HCT116 (cell line): ENCODE results near the gene PIK3R1. TPM values are rescaled to one million over a fixed set of nuclear protein-coding genes. Genes with fewer than 3 reads are reported as not detected.
A peak's percentile ranks its signal among the peaks of the same experiment; 100 is the strongest.

ENCODE experiments used
- ATAC-seq: fragments of 200-7000 bp; cut with Tn5 transposase; 2 replicates; pipeline ENCODE4 v1.9.1; 2020; ENCODE audit warnings: mild to moderate bottlenecking, moderate library complexity
- BruUV-seq: library from RNA; stranded (reverse); fragments of 400-500 nt; replicated peaks from 2 replicates; lab custom pipeline; 2021; lab: Mats Ljungman, UMichigan
- CTCF ChIA-PET: fragments of 300-600 bp; sonication (Branson Sonifier 250); formaldehyde crosslinking; loops from one replicate; lab custom pipeline; 2021; ENCODE audit warnings: antibody characterized with exemption; lab: Charles Lee
- POLR2A ChIA-PET: fragments of 300-600, 350-600 bp; sonication (Branson Sonifier 250); formaldehyde crosslinking; loops from one replicate; lab custom pipeline; 2021; ENCODE audit warnings: antibody characterized with exemption; lab: Charles Lee
- RAD21 ChIA-PET, 2 experiments: fragments of 300-600 bp; sonication (Branson Sonifier 250); formaldehyde crosslinking; loops; one replicate each; lab custom pipeline; 2023; ENCODE audit warnings: low total read pairs in 2 of 2; ENCODE audit not compliant: uncharacterized antibody in 2 of 2, unreplicated experiment in 2 of 2, low non-redundant PET in 1 of 2; lab: Charles Lee
- DNase-seq: peaks from one replicate; pipeline ENCODE4 v3.0.0-alpha.2; 2010; ENCODE audit warnings: low read depth, low spot score
- H2AFZ ChIP-seq: fragments of 200-600 bp; shearing (Covaris generic), sonication (generic); 2 replicates; pipeline ENCODE4 v1.6.1; 2017; ENCODE audit warnings: low read depth, mixed run types, mixed read lengths, antibody characterized with exemption, low read length; ENCODE audit not compliant: poor library complexity, severe bottlenecking
- H3K27ac ChIP-seq: 2 replicates; pipeline ENCODE4 v1.5.1; 2012; ENCODE audit warnings: low read depth, low read length
- H3K27me3 ChIP-seq: fragments of 200-600 bp; sonication (generic); 2 replicates; pipeline ENCODE4 v1.6.1; 2016; ENCODE audit warnings: mixed run types, low read length, mixed read lengths; ENCODE audit not compliant: insufficient read depth
- H3K36me3 ChIP-seq, 2 experiments: fragments of 200-500 bp in 1 of 2; fragments of 200-600 bp in 1 of 2; sonication (Bioruptor generic) in 1 of 2; sonication (generic) in 1 of 2; 2 replicates each; pipeline versions ENCODE4 v1.5.1 to v1.6.1; 2014 to 2016; ENCODE audit warnings: low read length in 2 of 2, inconsistent platforms in 1 of 2, mixed read lengths in 1 of 2, mixed run types in 1 of 2; ENCODE audit not compliant: insufficient read depth in 2 of 2, control insufficient read depth in 1 of 2
- H3K4me1 ChIP-seq, 2 experiments: fragments of 200-600 bp in 1 of 2; sonication (generic) in 1 of 2; 2 replicates each; pipeline versions ENCODE4 v1.5.1 to v1.6.1; 2012 to 2017; ENCODE audit warnings: low read length in 2 of 2, inconsistent platforms in 1 of 2, mild to moderate bottlenecking in 1 of 2, mixed read lengths in 1 of 2, mixed run types in 1 of 2, moderate library complexity in 1 of 2; ENCODE audit not compliant: insufficient read depth in 2 of 2, control insufficient read depth in 1 of 2
- H3K4me2 ChIP-seq: fragments of 200-600 bp; sonication (generic); 2 replicates; pipeline ENCODE4 v1.6.1; 2017; ENCODE audit warnings: mixed run types, low read length, mixed read lengths
- H3K4me3 ChIP-seq, 2 experiments: fragments of 200-600 bp in 1 of 2; sonication (generic) in 1 of 2; replicated peaks in 1 of 2; 2 replicates each; pipeline ENCODE4 v1.5.1; 2011 to 2016; ENCODE audit warnings: low read length in 2 of 2, control low read depth in 1 of 2, low read depth in 1 of 2, mild to moderate bottlenecking in 1 of 2, mixed read lengths in 1 of 2, mixed run types in 1 of 2
- H3K79me2 ChIP-seq: fragments of 200-600 bp; sonication (generic); 2 replicates; pipeline ENCODE4 v1.6.1; 2017; ENCODE audit warnings: mild to moderate bottlenecking, mixed run types, low read length, moderate library complexity, mixed read lengths; ENCODE audit not compliant: insufficient read depth
- H3K9ac ChIP-seq: fragments of 200-600 bp; sonication (generic); 2 replicates; pipeline ENCODE4 v1.6.1; 2016; ENCODE audit warnings: low read length, mixed read lengths
- H3K9me2 ChIP-seq: fragments of 200-600 bp; sonication (generic), shearing (Covaris generic); 2 replicates; pipeline ENCODE4 v1.6.1; 2017; ENCODE audit warnings: mixed run types, mild to moderate bottlenecking, moderate library complexity; ENCODE audit not compliant: insufficient read depth
- H3K9me3 ChIP-seq, 2 experiments: fragments of 200-500 bp in 1 of 2; fragments of 200-600 bp in 1 of 2; sonication (Bioruptor generic) in 1 of 2; sonication (generic) in 1 of 2; 2 replicates each; pipeline ENCODE4 v1.6.1; 2014 to 2017; ENCODE audit warnings: low read length in 2 of 2, mixed read lengths in 2 of 2, inconsistent platforms in 1 of 2, low read depth in 1 of 2, mild to moderate bottlenecking in 1 of 2, mixed run types in 1 of 2, moderate library complexity in 1 of 2; ENCODE audit not compliant: control insufficient read depth in 1 of 2, insufficient read depth in 1 of 2
- H4K20me1 ChIP-seq: fragments of 200-600 bp; sonication (generic), shearing (Covaris generic); 2 replicates; pipeline ENCODE4 v1.6.1; 2017; ENCODE audit warnings: mixed run types, mild to moderate bottlenecking, moderate library complexity; ENCODE audit not compliant: insufficient read depth
- CBX3 ChIP-seq: IDR thresholded peaks from 2 replicates; pipeline ENCODE4 v1.6.1; 2012; ENCODE audit warnings: low read depth
- CEBPB ChIP-seq: IDR thresholded peaks from 2 replicates; pipeline ENCODE4 v1.6.1; 2012; ENCODE audit warnings: low read depth
- EZH2 ChIP-seq: fragments of 200-600 bp; sonication (generic); IDR thresholded peaks from 2 replicates; pipeline ENCODE4 v1.6.1; 2017; ENCODE audit warnings: antibody characterized with exemption, mixed run types
- POLR2AphosphoS5 ChIP-seq: IDR thresholded peaks from 2 replicates; pipeline ENCODE4 v1.6.1; 2011; ENCODE audit warnings: mild to moderate bottlenecking, low read depth, low read length, moderate library complexity
- SRF ChIP-seq: IDR thresholded peaks from 2 replicates; pipeline ENCODE4 v1.6.1; 2012; ENCODE audit warnings: low read depth
- TCF7L2 ChIP-seq: IDR thresholded peaks from 2 replicates; pipeline ENCODE4 v1.7.0; 2011; ENCODE audit warnings: borderline replicate concordance, inconsistent platforms; ENCODE audit not compliant: insufficient read depth, insufficient read length; ENCODE audit errors: extremely low read depth
- intact Hi-C: fragments of 100-400 bp; cut with micrococcal nuclease; formaldehyde crosslinking; loops from 2 replicates; pipeline ENCODE4 v1.10.0; 2022
- total RNA-seq: library from RNA; stranded (reverse); gene quantifications from one replicate; pipeline ENCODE4 v1.2.1, GENCODE V29; 2021; ENCODE audit not compliant: unreplicated experiment
- TF ChIP-seq, protein P1 (sequence below), 3 experiments: fragments of 200-600 bp in 1 of 3; sonication (generic) in 1 of 3; IDR thresholded peaks in 2 of 3; conservative IDR thresholded peaks in 1 of 3; 2 replicates each; pipeline ENCODE4 v1.5.1; 2012 to 2017; ENCODE audit warnings: low read depth in 2 of 3, low read length in 2 of 3, antibody characterized with exemption in 1 of 3, borderline replicate concordance in 1 of 3, control low read depth in 1 of 3, mild to moderate bottlenecking in 1 of 3, mixed read lengths in 1 of 3, mixed run types in 1 of 3, moderate library complexity in 1 of 3; ENCODE audit not compliant: insufficient read depth in 1 of 3
- TF ChIP-seq, protein P2 (sequence below): IDR thresholded peaks from 2 replicates; pipeline ENCODE4 v1.6.1; 2012; ENCODE audit warnings: low read depth

Gene PIK3R1
- total RNA-seq, 1 experiment from 2014 or later: 7.2 TPM

DNA sequence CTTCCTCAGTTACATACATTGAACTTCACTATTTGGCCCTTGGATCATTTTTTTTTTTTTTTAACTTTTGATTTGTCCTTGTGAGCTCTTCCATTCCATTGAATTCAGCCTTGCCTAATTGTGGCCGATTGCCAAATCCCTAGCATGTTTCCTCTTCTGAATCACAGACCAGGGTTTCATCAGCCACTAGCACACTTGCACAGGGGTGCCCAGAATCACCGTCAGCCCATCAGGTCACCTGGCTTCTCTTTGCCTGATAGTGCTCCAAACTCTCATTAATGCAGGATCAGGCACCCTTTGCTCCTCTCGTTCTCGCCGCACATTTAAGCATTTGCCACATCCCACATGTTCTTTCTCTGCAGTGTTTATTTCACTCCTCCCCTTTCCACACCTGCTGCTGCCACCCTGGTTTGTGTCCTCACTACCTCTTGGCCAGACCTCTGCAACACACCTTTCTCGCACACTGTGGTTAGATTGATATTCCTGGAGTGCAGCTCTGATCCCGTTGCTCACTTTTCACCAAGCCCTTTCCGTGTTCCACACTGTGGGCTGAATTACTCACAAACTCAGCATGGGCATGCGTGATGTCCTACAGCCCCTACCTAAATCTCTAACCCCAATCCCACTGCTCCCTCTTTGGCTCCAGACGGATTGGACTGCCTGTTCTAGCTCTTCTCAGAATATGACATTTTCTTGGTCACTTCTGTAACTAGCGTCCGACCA, 9.8 kb downstream of the PIK3R1 start:
- no peaks in the 10 kb centered on the region for H3K9me2 ChIP-seq
- TF ChIP-seq, protein P1, sequence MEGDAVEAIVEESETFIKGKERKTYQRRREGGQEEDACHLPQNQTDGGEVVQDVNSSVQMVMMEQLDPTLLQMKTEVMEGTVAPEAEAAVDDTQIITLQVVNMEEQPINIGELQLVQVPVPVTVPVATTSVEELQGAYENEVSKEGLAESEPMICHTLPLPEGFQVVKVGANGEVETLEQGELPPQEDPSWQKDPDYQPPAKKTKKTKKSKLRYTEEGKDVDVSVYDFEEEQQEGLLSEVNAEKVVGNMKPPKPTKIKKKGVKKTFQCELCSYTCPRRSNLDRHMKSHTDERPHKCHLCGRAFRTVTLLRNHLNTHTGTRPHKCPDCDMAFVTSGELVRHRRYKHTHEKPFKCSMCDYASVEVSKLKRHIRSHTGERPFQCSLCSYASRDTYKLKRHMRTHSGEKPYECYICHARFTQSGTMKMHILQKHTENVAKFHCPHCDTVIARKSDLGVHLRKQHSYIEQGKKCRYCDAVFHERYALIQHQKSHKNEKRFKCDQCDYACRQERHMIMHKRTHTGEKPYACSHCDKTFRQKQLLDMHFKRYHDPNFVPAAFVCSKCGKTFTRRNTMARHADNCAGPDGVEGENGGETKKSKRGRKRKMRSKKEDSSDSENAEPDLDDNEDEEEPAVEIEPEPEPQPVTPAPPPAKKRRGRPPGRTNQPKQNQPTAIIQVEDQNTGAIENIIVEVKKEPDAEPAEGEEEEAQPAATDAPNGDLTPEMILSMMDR (IDR thresholded peaks at IDR 0.05 in 2 of 3, conservative IDR thresholded peaks at IDR 0.05 in 1 of 3; ENCODE audit: borderline replicate concordance in 1 of 3, insufficient read depth in 1 of 3, low read depth in 2 of 3, low read length in 2 of 3): no peak
- no peak for TF ChIP-seq SRF
- TF ChIP-seq POLR2AphosphoS5: 0 out of 2 replicates have a peak, but pooled peaks have one; percentile 28
- TF ChIP-seq EZH2: no peak
- no peak for TF ChIP-seq TCF7L2
- TF ChIP-seq, protein P2, sequence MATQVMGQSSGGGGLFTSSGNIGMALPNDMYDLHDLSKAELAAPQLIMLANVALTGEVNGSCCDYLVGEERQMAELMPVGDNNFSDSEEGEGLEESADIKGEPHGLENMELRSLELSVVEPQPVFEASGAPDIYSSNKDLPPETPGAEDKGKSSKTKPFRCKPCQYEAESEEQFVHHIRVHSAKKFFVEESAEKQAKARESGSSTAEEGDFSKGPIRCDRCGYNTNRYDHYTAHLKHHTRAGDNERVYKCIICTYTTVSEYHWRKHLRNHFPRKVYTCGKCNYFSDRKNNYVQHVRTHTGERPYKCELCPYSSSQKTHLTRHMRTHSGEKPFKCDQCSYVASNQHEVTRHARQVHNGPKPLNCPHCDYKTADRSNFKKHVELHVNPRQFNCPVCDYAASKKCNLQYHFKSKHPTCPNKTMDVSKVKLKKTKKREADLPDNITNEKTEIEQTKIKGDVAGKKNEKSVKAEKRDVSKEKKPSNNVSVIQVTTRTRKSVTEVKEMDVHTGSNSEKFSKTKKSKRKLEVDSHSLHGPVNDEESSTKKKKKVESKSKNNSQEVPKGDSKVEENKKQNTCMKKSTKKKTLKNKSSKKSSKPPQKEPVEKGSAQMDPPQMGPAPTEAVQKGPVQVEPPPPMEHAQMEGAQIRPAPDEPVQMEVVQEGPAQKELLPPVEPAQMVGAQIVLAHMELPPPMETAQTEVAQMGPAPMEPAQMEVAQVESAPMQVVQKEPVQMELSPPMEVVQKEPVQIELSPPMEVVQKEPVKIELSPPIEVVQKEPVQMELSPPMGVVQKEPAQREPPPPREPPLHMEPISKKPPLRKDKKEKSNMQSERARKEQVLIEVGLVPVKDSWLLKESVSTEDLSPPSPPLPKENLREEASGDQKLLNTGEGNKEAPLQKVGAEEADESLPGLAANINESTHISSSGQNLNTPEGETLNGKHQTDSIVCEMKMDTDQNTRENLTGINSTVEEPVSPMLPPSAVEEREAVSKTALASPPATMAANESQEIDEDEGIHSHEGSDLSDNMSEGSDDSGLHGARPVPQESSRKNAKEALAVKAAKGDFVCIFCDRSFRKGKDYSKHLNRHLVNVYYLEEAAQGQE: no peak
- 0 out of 2 replicates have a peak, but pooled peaks have one; percentile 41 for TF ChIP-seq CEBPB
- TF ChIP-seq CBX3: no peak
- H2AFZ ChIP-seq: no peak overlapping the region
- no TSS peak for BruUV-seq
- no peak overlapping the region for H3K4me2 ChIP-seq
- no peak overlapping the region for H3K4me3 ChIP-seq
- intact Hi-C loops: no loop called here
- peaks cover 0 to 6% of the 10 kb centered on the region in 2 experiments; a peak in 1 of 4 replicates for H3K4me1 ChIP-seq
- H3K36me3 ChIP-seq: 0 out of 4 replicates have a peak, but pooled peaks cover 0 to 2% of the 10 kb centered on the region in 2 experiments
- no peaks in the 10 kb centered on the region for H3K9me3 ChIP-seq
- CTCF ChIA-PET: no interaction called here
- no peak for ATAC-seq
- no peaks in the 10 kb centered on the region for H3K27me3 ChIP-seq
- H3K9ac ChIP-seq: no peak overlapping the region
- H4K20me1 ChIP-seq: no peaks in the 10 kb centered on the region
- POLR2A ChIA-PET: interaction anchor here (1.0 kb wide), 1 partner anchor 9 kb away, joined by 10 read pairs; the partner anchor contains the start of gene PIK3R1
- RAD21 ChIA-PET: no interaction called here
- no peaks in the 10 kb centered on the region for H3K79me2 ChIP-seq
- no peak for DNase-seq
- H3K27ac ChIP-seq: no peak overlapping the region
